H7 (cell line): ENCODE data around the gene TRAF6. TPM values are rescaled to one million over a fixed set of nuclear protein-coding genes. Genes with fewer than 3 reads are reported as not detected.

Experiments used
- DNase-seq: peaks from one replicate; pipeline ENCODE4 v3.0.0; 2012
- H3K27me3 ChIP-seq: 2 replicates; pipeline ENCODE4 v1.6.0; 2011; ENCODE audit warnings: mild to moderate bottlenecking, low read length; ENCODE audit not compliant: control insufficient read depth, insufficient read depth
- H3K36me3 ChIP-seq: replicated peaks from 2 replicates; pipeline ENCODE4 v1.5.1; 2011; ENCODE audit warnings: low read length; ENCODE audit not compliant: control insufficient read depth, insufficient read depth
- H3K4me3 ChIP-seq: 2 replicates; pipeline ENCODE4 v1.5.1; 2011; ENCODE audit warnings: low read depth, mild to moderate bottlenecking, control low read depth, low read length, moderate library complexity; ENCODE audit not compliant: insufficient read depth
- total RNA-seq: library from RNA; depleted of rRNA; stranded (reverse); fragments of >200 nt; shearing (Covaris generic); gene quantifications from 2 replicates; pipeline ENCODE4 v1.2.3, GENCODE V29; 2014; rRNA removed

The TRAF6 gene
- total RNA-seq, 1 experiment from 2014 or later, result 6.0 TPM

GRCh38 chr11:36441610-36442208 is 68.4 kb downstream of the TRAF6 start:
- Histone ChIP-seq H3K4me3 (no peak overlapping the region), H3K36me3 (no peaks in the 10 kb centered on the region), H3K27me3 (no peaks in the 10 kb centered on the region)
- no peak for DNase-seq

- DNase-seq, result no peak
- Histone ChIP-seq H3K36me3 (no peaks in the 10 kb centered on the region), H3K27me3 (no peaks in the 10 kb centered on the region), H3K4me3 (no peak overlapping the region)
Observed at GRCh38 chr11:36438126-36438525, 71.9 kb downstream of the TRAF6 start.

GRCh38 chr11:36437413-36437812 is 72.7 kb downstream of the TRAF6 start:
- H3K4me3 ChIP-seq, result no peak overlapping the region
- no peaks in the 10 kb centered on the region for H3K36me3 ChIP-seq
- H3K27me3 ChIP-seq, result no peaks in the 10 kb centered on the region
- DNase-seq, result no peak

Other genes starting within 250 kb of the TRAF6 start
- 34.4 and 35.4 TPM in 2 replicates for gene COMMD9, start 220.8 kb downstream of the TRAF6 start, total RNA-seq
- gene PRR5L, start 214.0 kb downstream of the TRAF6 start, total RNA-seq, result 5.8 and 6.9 TPM in 2 replicates
- 0.66 and 1.1 TPM in 2 replicates for gene RAG1, start 57.7 kb upstream of the TRAF6 start, total RNA-seq
- 22.3 and 26.8 TPM in 2 replicates for gene IFTAP, start 84.2 kb upstream of the TRAF6 start, total RNA-seq
- not detected in 2 replicates for gene RAG2, start 88.0 kb upstream of the TRAF6 start, total RNA-seq